ENCODE results near the gene DNM3.

Gene DNM3

DNA sequence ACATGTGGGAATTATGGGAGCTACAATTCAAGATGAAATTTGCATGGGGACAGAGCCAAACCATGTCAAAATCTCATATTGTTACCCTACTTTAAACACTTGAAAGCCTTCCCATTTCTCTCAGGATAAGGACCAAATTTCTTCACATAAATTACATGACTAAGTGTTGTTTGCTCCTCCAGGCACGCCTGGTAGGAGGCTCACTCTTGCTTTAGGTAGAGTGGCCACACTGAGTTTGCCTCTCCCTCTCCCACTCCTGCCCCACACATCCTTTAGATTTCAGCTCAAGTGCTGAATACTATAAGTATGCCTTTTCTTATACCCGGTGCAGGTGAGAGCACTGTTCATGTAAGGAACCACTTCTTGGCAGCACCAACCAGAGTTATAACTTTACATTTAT is 279.1 kb downstream of the DNM3 start:
- DNase-seq = no peak

DNA sequence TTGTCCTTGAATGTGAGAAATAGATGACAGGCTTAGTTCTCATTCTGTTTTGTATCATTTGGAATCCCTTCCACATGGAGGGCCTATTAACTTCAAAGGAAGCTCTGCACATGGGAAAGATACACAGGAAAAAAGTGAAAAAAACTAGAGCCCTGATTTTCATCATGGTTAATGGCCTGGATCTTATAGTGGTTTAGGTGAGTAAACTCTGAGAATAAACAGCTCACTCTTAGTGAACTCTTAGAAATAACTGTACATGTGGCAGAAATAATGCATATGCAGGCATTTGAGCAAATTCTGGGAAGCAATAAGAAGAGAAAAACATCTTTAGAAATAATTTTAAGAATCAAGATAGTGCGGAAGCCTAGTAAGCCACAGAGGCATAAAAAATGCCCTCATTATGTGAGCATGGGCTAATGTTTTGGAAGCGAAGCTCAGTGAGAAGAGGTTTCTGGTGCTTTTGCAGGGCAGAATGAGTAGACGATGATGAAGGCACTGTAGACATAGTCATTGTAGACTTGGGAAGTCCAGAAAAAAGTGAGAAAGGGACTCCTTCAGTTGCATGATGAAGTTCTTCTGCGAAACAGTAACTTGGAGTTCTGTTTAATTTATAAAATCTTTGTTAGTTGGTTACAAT is 279.9 kb downstream of the DNM3 start:
- no peak for DNase-seq

DNA sequence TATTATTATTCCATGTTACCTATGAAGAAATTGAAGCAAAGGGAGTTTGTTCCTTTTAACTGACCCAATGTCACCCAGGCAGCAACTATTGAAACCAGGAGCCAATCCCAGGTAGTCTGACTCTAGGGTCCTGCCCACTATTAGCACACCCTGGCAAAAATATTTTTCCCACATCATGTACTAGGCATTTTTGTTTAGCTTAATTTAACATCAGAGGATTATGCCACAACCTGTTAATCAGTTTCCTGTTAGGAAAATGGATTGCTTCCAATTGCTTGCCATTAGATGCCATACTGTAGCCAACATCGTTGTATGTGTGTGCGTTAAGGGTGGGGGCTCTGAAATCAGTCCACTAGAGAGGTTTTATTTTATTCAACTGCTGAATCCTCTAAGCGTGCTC is 281.1 kb downstream of the DNM3 start:
- DNase-seq = no peak

DNA sequence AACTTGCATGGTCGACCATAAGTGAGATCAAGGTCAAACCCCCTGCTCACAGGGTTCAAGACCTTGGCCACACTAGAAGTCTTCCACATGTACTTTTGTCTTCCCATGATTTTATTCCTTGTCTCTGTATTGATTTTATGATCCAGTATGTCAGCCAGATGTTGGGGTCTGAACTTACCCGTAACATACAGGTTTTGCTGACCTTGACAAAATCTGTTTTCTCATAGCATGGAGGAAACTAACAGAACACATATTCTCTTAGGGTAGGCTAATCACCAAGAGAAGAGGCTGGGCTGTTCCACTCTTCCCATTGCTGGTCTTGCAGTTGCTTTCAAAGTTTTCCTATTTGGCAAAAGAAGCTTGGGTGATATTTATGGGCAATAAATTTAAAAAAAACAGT is 284.0 kb downstream of the DNM3 start:
- no peak for DNase-seq

DNA sequence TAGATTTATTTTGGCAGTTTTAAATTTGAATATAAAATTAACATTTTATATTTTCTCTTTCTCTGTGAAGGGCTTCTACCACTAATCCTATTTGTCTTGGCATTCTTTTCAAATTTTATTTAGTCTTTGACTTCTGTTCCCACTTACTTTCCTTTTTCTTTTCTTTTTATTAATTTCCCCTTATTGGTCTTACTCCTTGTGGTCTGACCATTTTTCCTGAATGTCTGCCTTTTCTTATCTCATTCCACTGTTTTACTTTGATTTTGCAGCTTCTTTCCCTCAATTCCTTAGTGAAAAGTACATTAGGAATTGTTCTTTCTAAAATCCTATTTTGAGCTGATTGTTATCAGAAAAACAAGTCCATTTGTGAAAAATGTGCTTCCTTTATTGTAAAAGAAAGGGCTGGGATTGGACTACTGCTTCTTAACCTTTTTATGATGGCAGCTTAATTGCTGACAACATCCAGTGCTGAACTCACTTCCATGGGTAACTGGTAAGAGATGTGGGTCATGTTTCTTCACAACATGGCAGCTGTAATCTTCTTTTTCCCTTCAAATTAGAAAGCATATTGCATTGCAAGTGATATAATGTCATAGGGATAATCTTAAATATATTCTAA is 284.6 kb downstream of the DNM3 start:
- no peak for DNase-seq

DNA sequence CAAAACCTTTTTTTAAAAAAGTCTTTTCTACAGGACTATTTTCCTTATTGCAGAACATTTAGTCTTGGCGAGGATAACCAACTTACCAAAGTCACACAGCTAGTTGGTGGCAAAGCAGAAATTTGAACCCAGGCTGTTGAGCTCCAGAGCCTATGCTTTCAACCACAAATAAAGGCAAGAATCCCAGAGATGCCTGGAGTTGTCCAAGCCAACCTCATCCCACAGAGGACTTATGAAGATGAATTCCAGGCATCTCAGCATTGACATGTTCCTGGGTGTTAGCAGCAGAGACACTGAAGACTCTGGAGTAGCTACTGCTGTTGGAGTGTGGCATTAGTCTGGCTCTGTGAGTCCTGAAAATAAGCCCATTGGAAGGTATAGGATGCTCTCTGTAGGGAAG is 291.5 kb downstream of the DNM3 start:
- no peak for DNase-seq

DNA sequence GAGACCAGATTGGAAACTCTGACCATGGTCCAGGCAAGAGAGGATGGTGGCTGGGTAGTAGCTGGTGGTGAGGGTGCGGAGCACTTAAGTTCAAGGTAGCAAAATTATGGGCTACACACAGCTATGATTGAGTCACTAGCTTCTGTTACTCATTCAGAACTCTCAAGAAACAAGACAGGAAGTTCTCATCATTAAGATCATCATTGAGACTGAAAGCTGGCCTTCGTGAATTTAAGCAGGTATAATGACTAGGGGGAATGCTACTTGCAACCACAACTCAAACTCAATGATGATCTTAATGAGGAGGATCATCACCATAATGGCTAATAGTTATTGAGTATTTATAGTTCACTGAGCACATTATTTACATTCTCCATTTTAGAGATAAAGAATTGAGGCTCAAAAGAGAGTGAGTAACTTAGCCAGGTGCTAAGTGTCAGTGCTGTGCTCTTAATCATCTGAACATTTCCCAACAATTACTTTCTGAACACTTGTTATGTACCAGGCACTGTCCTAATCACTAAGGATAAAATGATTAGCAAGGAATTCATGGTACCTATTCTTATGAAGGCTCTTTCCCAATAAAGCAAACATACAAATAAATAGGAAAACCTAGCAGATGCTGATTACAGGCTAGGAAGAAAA is 292.9 kb downstream of the DNM3 start:
- no peak for DNase-seq

DNA sequence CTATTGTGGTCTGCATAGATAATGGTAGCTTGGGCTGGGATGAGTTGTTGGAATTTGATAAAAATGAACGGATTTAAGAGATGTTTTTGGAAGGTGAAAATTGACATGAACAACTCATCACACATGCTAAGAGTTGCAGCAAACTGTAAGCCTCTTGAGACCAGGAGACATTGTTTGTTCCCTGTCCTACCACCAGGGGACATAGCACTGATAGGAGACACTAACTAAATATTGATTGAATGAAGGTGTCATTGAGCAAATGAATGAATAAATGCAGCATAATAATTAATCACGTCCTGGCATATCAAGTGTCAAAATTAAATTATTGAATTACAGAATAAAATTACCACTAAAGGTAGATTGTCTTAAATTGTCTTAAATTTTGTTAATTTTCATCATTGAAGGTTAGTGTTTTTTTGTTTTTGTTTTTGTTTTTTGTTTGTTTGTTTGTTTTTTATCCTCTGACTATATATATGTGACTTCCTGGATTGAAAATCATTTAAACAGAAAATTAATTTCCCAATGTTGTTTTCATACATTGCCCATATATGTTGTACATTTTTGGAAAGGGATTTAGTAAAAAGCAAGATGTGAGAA is 293.9 kb downstream of the DNM3 start:
- no peak for DNase-seq

DNA sequence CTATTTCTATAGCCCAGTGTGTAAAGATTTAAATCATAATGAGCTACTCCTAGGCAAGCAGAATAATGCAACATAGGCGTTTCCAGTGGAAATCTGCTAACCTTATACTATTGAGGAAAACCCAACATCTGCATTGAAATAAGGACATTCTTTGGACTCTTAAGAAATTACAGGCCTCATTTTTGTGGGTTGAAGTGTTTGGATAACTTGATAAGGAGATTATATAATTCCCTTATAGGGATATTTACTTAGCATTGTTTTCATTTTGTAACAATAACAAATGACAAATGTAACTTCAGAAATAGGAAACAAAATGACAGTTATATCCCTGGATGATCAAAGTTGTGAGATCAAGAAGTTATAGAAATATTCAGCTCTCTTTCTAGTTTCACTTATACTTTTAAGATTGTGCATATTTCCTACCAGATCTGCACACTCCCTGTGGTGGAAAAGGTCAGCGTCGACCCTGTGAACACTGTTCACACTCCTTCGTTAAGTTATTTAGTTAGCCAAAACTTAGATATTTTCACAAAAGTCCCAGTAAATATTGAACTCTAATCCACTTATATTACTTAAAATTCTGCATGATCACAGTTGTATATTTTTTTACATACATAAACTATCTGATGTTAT is 294.8 kb downstream of the DNM3 start:
- DNase-seq = no peak

DNA sequence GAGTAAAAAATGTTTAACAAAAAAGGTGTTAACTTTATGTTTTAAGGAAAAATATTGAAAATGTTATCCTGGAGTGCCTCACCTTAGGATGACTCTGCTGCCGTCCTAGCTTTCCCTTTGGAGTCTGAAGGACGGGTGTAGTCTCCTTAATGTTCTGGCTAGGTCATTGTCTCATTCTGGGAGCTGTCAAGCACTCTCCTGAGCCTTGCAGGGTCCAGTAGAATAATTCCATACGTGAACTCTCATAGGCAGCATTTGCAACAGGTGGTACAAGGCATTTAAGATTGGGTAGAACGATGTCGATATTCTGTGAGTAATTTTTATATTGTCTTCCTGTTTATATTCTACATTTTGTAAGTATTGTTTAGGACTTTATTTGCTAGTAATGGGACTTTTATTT is 295.6 kb downstream of the DNM3 start:
- no peak for DNase-seq

DNA sequence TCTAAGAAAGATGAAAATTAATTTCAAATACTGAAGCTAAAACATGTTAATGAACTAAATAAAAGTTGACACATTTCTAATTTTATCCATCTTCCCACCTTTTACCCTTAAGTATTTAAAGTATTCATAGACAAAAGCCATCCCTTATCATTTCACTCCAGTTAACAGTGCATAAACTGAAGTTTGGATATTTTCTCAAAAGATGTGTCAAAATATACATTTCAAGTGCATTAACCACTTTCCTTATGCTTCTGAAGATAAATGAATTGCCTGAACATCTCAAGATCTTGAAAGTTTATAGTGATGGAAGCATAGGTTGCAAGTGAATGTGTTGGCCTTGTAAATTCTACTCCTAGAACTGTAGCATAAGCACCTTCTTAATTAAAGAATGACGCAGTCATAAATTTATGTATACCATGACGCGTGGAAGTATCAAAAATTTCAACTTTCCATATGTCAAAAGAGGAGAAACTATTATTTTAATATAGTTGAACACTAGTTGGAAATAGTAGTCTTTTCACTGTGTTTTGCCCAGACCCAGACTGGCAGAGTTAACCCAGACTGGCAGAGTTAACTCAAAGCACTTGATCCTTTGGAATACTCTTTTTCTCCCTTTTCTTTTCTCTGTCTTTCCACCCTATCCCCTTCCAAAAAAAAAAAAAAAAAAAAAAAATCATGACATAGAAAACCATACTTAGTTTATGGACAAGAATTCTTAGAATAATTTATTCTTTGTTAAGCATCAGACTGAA is 296.6 kb downstream of the DNM3 start:
- DNase-seq = no peak

DNA sequence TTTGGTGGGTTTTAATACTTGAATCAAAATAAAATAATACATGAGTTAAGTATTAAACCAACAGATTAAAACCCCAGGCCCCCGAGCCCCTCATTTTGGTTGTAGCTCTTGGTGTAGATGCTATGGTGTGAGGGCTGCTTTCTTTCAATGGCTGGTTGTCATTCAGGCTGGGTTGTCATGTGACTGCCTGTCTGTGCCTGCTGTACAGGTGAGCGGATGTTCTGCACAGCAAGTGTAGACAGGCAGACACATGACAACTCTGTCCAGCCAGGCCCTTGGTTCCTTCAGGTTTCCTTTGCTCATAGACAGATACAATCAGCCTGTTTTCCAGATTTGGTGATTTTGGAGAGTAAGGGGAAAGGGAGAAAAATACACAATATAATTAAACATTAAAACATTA is 297.3 kb downstream of the DNM3 start:
- no peak for DNase-seq

DNA sequence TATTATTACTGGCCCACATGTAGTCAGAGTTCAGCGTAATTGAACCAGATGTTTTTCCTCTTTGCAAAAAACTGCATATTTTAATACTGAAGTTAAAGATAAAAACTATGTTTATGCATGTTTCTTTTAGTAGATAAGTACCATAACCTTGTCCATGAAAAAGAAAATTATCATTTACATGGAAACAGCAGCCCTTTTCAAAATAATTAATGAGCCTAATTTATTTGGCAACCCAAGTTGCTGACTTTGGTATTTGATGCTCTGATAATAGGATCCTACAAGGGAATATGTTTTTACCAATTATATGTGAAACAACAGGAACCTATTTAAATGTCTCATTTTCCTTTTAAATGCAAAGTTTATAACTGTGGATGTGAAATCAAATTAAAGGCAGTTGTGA is 297.9 kb downstream of the DNM3 start:
- DNase-seq = no peak

DNA sequence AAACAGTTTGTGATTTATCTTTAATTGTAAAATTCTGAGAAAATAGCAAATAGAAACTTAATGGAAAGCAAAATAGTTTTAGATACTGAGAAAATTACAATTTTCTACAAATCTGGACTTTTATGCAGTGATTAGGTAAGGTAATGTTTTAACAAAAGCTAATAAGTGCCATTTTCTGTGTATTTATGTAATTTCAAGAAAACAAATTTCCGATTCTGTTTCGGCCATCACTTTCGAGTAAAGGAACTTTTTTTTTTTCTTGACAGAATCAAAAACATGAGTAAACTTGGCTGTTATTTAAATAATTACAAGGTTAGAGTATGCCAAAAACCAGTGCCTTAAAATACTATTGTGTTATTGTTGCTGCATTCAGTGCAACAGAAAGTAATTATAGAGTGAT is 298.8 kb downstream of the DNM3 start:
- no peak for DNase-seq

DNA sequence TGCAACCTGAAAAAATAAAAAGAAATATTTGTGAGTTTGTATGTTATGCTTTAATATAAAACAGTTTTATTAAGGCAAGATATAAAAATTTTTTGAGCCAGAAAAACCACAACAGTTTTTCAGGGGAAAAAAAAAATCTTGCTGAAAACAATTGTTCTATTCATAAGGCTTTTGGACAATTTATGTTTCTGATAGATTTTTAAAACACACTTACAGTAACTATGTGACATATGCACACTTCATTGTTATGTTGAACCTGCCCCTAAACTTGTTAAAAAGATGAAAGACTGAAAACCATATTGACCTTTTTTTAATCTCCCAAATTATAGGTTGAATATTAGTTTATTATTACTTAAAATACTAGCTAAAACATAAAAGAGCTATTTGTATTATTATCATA is 299.3 kb downstream of the DNM3 start:
- DNase-seq = no peak

DNA sequence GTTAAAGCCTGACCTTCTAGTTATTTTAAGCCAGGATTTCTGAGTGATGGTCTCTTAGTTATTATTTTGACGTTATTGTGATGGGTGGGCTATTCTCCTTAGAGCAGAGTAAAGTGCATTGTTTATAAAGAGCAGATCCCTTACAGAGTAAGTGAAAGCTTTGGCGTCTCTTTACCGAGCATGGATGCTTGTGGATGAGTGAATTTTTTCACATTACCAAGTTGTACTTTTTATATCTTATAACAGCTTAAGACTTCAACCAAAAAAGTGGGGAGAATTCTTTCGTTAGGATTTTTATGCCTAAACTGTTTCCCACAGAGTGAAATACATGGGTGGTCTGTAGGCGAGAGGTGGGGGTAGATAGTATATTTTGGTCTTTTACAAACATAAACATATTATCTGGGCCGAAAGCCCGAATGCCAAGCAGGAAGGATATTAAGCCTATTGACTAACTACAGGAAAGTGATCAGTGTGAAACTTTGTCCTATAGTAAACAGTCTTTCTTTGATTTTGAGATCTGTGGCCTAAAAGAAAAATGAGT is 300.1 kb downstream of the DNM3 start:
- no peak for DNase-seq

DNA sequence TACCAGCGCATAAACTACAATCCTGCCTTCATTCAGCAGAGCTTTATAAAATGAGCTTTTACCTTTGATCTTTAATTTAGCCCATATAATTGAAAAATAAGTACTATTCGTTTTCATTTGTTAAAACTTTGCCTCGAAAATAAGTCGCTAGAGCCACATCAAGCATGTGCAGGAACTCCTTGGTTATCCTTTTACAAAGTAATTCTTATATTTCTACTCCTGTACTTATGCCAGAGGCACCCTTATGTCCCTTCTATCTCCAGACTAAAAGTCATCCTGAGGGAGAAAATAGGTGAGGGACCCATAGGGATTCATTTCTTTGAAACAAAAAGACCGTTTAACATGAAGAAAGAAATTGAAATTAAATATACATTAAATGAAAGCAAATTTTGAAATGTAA is 301.0 kb downstream of the DNM3 start:
- no peak for DNase-seq

DNA sequence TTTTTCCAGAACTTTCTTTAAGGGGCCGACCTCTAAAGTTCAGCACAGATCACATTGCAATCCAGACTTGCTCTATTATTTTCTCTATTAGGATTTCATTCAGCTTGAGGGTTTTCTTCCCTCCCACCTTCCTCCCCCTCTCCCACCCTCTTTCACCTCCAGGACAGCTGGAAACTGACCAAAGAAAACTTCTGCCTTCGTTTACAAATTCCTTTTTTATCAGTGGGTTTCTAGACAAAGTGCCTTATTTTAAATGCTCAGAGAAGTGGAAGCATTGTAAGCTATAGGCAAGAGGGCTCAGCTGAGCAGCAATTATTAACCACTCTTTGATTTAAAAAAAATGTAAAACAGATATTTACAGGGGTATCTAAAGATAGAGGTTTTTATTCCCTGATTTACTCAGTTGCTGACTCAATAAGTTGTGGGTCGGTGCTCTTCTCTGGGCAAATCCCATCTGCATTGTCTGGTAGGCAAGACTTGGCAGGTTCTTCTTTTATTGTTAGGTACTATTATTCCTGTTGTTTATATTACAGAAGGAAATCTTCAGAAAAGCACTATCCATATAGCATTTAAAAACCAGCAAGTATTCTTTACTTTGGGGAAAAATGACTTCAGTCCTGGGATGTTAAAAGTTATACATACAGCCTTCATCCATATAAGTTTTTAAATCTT is 302.2 kb downstream of the DNM3 start:
- no peak for DNase-seq

DNA sequence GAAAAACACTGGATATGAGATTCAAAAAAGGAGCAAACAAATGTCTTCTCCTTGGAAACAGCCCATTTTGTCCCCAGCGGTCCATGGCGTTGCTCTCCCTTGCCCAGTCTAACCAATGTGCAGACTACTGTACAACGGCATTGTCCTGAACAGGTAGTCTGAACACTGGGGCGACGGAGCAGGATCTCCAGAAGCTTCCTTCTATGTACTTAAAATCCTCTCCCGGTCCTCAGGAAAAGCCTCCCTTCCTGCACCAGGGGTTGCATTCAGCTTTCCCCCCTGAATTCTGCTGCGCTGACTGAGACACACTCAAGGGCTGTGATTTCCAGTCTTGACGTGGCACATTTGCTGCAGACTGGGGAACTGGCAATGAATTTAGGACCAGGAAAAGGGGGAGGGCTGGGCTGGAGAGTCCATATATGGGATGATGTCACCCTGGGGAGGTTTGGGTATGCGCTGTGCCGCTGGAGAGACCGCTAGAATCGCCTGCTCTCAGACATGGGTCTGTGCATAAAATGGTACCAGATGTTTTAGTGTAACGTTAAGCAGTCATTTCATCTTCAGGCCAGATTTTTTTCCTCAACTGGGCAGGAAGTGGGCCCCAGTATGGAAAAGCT is 303.3 kb downstream of the DNM3 start:
- no peak for DNase-seq

DNA sequence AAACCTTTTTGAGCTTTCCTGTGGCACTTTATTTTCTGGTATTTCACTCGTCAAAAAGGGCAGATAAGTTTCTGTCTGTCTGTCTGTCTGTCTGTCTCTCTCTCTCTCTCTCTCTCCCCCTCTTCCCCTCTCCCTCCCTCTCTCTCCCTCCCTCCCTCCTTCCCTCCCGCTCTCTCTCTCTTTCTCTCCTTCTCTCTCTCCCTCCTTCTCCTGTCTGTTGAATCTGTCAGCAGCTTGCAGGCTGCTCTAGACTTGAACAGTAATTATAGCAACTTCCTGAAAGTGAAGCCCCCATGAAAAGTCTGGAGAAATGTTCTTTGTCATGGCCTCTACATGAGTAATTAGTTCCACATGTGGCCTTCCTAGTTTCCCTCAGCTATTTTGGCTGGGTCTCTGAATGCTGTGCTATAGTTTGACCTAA is 303.9 kb downstream of the DNM3 start:
- no peak for DNase-seq

DNA sequence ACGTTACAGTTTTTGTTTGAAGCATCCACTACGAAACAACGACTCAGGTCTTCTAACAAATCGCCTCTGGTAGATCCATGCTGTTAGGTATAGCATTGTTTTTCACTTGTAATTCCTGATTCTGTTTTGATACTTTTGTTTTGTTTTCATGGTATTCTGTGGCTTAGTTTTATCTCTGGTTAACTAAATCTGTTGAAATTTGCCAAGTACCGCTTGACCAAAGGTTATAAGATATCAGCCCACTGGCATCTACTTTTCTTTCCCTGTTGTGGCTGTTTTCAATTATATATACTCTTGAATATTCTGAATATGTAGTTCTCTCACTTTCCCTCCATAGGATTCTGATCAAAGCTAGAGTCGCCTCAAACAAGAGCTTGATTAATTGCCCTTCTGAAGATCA is 304.4 kb downstream of the DNM3 start:
- no peak for DNase-seq

Data from stimulated activated CD4-positive, alpha-beta T cell treated with anti-CD3 and anti-CD28 coated beads, Interleukin-4, amount 100 ng/mL, for 1 hour (primary cell).